Stimulated activated CD4-positive, alpha-beta T cell treated with anti-CD3 and anti-CD28 coated beads, Interleukin-4, amount 100 ng/mL, for 48 hours (primary cell): ENCODE measurements around the gene FHIT.

ENCODE experiments used
- DNase-seq, 2 donors: peaks; one replicate each; pipeline ENCODE4 v3.0.0-alpha.2; 2020; ENCODE audit warnings: low read depth in 2 of 2

The FHIT gene

GRCh38 chr3:61169621-61170251 is 81.5 kb downstream of the FHIT start:
- DNase-seq = no peak

DNA sequence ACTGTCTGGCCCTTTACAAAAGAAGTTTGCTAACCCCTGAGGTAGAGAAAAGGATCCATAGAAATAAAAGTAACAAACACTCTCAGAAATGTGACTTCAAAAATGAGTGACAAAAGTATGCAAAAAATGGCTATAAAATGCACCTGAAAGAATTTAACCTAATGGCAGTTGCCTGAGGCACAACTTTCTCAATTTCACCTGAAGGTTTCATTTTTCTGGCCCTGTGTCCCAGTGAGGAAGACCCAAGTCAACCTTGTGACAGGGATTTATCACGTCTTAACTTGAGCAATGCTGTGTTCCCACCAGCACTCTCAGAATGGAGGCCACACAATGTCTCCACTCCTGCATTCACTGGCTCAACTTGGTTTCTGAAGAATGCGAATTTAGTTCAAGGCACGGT is 83.0 kb downstream of the FHIT start:
- no peak for DNase-seq

DNA sequence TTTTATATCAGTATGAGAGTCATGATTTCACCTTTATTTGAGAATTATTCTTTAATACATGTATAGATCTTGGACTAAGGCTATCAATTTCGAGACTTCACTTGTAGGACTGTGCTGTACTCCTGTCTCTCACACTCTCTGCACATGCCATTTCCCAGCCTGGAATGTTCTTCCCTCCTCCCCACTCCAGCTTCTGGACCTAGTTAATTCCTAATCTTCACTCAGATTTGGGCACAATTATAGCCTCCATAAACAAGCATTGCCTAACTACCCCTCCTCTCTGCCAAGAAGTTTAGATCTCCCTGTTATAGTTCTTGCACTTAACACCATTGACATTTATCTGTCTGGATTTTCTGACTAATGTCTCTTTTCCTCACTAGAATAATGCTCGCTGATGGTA is 88.3 kb downstream of the FHIT start:
- DNase-seq = no peak

DNA sequence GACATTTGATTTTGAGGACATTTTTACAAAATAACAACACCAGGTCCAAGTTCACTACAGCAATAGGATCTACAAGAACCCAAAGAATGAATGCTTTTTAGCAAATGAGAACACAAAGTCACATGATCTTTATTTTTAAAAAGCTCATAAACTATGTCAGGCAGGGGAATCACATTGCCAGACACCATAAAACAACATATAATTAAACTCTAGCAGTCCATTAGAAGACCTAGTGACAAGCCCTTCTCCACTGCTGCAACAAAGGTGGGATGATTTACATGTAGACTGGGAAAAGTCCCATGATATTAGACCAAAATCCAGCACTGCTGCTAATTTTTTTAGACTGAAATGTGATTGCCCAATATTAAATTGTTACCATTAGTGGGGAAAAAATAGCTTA is 92.6 kb downstream of the FHIT start:
- DNase-seq = no peak

DNA sequence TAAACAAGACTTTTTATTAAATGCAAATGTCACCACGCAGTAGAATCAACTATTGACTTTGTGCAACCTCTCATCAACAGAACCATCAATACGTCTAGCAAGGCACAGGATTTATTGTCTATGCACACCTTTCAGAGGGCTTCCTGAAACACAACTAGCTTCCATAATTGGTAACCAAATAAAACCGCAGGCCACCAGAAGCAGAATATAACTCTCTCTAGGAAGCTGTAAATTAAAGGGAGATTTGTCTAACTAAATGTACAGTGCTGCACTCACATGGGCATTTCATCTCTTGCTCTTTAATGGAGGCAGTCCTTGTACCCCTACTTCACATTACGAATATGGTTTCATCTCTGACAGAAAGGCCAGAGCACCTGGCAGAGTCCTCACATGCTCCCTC is 93.0 kb downstream of the FHIT start:
- DNase-seq = no peak

GRCh38 chr3:61157414-61157813 is 93.8 kb downstream of the FHIT start:
- DNase-seq = no peak

- DNase-seq = no peak
These were observed 95.5 kb downstream of the FHIT start for GRCh38 chr3:61155701-61156292.

- no peak for DNase-seq
These were observed 96.6 kb downstream of the FHIT start for GRCh38 chr3:61154457-61155198.

DNA sequence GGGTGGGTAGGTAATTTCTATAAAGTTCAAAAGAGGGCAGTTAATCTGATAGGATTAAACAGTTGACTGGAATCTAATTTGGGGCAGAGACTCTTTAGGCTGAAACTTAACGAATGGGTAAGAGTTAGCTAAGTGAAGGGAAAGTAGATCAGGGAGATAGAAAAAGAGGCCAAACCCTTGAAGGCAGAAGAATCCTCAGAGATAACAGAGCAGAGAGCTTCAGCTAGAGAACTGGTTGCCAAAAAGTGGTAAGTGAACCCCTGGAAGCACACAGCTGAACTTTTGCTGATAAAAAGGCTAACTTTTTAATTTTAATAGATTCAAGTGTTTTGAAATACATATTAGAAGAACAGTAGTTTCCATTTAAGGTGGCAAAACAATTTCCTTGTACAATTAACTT is 99.2 kb downstream of the FHIT start:
- no peak for DNase-seq

GRCh38 chr3:61149236-61149635 is 102.0 kb downstream of the FHIT start:
- DNase-seq = no peak

DNA sequence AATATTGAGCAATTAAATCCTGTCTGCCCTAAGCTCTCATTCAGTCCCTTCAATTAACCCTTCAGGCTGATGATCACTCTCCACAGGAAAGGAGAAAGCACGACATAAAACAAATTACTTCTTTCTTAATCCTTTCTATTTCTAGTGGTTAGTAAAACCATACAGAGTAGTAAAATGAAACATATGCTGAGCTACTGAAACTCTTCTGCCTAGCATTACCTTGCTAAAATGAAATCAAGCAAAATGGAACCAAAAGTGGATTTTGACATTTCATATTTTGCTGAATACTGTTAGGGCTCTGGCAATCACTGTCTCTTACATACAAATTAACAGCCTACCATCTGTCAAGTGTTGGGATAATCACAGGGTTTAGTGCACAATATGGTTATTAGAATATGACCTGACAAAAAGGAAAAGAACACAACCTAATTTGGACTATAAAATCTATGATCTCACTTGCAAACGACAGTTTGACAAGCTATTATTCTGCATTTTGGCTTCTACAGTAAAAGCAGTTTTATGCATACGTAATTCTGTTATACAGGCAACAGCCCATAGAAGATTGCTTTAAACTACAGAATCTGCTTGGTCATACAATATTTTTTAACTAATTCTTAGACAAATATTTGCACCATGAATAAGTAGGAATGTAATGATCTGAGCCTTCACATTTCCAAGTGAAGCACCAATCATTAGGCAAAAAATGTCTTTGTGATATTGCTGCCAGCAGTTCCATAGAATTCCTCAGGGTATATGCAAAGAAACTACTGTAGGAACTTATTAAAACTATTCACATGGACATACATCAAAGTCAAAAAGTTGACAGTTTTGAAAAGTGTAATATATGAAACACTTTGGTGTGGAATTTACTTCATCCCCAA is 105.0 kb downstream of the FHIT start:
- DNase-seq = no peak

DNA sequence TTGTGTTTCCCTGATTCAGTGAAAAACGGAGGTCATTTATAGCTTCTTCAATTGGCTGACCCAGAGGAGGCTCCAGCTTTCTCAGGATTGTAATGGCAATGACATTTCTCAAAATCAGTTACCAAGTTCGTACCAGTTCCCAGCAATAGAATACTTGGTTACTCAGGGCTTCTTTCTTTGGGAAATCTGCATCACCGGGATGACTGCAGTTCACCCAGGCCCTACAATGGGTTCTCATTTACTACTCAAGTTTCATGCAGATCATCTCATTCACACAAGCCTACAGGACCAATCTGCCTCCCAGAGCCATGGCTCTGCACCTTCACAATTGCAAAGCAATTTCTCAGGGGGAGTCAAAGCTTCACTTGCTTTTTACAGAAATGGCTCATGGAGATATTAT is 109.6 kb downstream of the FHIT start:
- DNase-seq = no peak

GRCh38 chr3:61141227-61141626 is 110.0 kb downstream of the FHIT start:
- no peak for DNase-seq

GRCh38 chr3:61139686-61140085 is 111.6 kb downstream of the FHIT start:
- no peak for DNase-seq

GRCh38 chr3:61138401-61138800 is 112.9 kb downstream of the FHIT start:
- DNase-seq = no peak

- DNase-seq = no peak
These were observed 115.1 kb downstream of the FHIT start for GRCh38 chr3:61136191-61136590.

DNA sequence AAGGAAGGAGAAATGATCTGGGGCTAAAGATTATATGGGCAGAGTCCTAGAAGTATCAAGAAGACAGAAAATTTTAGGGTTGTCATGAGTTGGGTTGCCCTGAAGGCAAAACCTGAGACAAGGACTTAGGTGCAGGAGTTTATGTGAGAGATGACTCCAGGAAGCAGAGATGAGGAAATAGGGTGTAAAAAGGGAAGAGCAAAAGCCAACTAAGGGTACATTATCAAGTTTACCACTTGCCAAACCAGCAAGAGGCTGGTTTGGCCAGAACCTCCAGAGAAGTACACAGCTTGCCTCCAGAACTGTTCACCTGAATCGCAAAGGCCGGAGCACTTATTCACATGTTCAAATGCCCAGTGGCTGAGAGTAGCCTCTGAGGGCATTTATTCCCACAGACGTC is 116.7 kb downstream of the FHIT start:
- DNase-seq = no peak

DNA sequence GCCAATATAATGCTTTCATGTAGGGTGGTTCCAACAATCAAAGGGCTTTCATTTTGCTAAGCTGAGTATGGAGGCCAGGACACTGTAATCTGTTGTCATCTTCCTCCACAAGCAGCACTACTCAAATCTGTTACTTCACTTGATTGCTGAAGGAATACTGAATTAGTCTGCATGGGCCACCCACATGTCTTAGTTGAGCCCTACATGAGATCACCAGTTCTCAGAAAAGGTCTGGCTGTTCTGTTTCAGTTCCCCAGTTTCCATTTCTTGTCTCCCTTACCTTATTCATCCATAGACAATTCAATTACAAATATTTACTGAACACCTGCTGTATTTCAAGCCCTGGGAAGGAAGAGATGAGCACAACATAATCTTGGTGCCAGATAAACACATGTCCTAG is 119.2 kb downstream of the FHIT start:
- no peak for DNase-seq

DNA sequence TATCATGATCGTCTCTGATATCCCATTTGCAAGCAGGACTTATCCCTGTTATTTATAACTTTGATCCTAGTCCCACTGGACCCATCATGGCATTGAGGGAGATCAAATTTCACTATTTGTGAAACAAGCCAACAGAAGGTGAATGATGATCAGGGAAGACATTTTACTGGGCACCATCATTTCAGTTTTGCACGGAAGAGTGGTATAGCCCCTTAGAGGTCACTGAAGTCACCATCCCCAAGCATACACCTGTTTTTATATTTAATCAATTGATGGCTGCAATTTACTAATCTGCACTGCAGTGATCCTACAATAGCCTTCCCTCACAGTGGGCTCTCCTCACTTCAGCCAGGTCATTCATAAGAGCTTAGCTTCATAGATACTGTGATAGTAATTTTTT is 132.4 kb downstream of the FHIT start:
- DNase-seq = no peak

GRCh38 chr3:61117045-61117898 is 134.0 kb downstream of the FHIT start:
- no peak for DNase-seq

DNA sequence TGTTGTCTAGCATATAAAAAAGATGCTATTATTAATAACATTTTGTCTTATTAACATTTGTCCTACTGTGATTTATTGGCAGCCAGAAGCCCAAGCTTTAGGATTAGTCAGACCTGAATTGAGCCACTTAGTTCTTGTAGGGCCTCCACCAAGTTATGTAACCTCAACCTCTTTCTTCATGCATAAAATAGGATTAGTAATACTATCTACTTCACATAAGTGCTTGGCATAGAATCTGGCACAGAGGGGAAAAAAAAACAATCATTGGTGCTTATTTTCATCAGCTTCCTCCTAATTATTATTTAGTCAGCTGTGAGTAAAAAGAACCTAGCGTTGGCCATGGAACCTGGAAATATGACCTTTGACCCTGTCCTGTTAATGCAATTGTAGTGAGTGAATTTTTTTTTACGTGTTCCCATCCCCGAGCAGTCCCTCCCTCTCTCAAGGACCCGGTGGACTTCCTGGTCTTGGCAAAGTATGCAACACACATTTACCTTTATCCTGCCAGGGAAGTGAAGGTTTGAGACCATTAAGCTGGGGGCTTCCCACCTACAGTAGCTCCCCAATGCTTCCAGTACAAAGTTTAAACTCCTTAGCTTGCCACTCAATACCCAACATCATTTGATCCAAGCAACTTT is 136.8 kb downstream of the FHIT start:
- no peak for DNase-seq
